Adrenal gland (tissue), 5 donors: Measurements from ENCODE around the gene KLRF2.

Experiments
- POLR2A ChIP-seq, 2 donors: fragments of 450-650 bp; IDR thresholded peaks; one replicate each; pipeline ENCODE4 v1.6.1; 2017; ENCODE audit warnings: antibody characterized with exemption in 2 of 2, mild to moderate bottlenecking in 2 of 2, moderate library complexity in 1 of 2
- TF ChIP-seq, protein P1 (sequence below), 6 experiments: fragments of 450-650 bp in 4 of 6; fragments of 200-600 bp in 2 of 6; sonication (generic) in 1 of 6; IDR thresholded peaks; 1 replicate in 5 of 6; 2 replicates in 1 of 6; pipeline versions ENCODE4 v1.5.1 to v1.8.0; 2016 to 2021; ENCODE audit warnings: antibody characterized with exemption in 6 of 6, mild to moderate bottlenecking in 2 of 6, moderate library complexity in 1 of 6
- donor health status: DM: no; HTN: no; CAD: no.

DNA sequence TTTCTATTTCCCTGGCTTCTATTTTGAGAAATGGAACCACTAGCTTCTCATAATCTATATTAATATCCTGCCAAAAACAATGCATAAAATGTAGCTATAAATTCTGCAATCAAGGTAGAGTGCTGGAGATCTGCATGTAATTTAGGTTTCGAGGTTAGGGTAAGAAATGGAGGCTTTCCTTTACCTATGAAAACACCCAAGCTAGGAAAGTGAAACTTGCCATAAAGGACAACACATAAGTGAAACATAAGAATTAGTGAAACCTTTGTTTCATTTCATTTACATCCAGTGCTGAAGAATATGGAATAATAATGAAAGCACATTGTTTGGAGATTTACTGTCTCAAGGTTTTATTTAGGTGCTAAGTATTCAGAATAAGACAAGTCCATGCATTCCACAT is 41.1 kb downstream of the KLRF2 start:
- TF ChIP-seq, protein P1, sequence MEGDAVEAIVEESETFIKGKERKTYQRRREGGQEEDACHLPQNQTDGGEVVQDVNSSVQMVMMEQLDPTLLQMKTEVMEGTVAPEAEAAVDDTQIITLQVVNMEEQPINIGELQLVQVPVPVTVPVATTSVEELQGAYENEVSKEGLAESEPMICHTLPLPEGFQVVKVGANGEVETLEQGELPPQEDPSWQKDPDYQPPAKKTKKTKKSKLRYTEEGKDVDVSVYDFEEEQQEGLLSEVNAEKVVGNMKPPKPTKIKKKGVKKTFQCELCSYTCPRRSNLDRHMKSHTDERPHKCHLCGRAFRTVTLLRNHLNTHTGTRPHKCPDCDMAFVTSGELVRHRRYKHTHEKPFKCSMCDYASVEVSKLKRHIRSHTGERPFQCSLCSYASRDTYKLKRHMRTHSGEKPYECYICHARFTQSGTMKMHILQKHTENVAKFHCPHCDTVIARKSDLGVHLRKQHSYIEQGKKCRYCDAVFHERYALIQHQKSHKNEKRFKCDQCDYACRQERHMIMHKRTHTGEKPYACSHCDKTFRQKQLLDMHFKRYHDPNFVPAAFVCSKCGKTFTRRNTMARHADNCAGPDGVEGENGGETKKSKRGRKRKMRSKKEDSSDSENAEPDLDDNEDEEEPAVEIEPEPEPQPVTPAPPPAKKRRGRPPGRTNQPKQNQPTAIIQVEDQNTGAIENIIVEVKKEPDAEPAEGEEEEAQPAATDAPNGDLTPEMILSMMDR (IDR thresholded peaks at IDR 0.05), result no peak
- no peak for TF ChIP-seq POLR2A (IDR thresholded peaks at IDR 0.05)
